Measurements from ENCODE around the gene CNKSR2. TPM values are rescaled to one million over a fixed set of nuclear protein-coding genes. Genes with fewer than 3 reads are reported as not detected.

CNKSR2 gene
- total and polyA plus RNA-seq, 2 experiments from 2014 or later: 13.9 to 40.9 TPM

DNA sequence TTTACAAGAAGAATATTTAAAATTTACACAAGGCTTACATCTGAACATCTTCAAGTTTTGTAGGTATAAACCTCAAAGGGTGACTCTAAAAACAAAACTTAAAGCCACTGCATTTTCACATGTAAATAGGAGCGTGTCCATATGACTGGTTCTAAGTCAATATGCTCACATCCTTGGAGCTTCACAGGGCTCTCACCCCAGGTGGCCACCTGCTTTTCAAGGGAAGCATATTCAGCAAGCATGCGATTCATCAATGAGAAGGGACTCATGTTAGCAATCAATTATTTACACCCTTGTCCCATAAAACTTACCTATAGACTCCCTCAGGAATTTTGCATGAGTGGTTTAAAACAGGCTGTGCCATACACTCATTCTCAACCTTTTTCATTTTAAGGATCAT lies 301.7 kb downstream of the CNKSR2 start:
- Histone ChIP-seq H4K20me1 (replicated peaks; ENCODE audit: insufficient read depth) (no peaks in the 10 kb centered on the region), H3K27ac (ENCODE audit: low read depth) (no peak overlapping the region), H3K79me2 (replicated peaks; ENCODE audit: insufficient read depth) (no peaks in the 10 kb centered on the region), H3K9me2 (ENCODE audit: insufficient read depth) (no peaks in the 10 kb centered on the region), H3K36me3 (ENCODE audit: insufficient read depth) (no peaks in the 10 kb centered on the region), H3F3A (replicated peaks; ENCODE audit: low read depth) (no peaks in the 10 kb centered on the region), H2AFZ (no peak overlapping the region), H3K4me3 (no peak overlapping the region), H3K4me2 (no peak overlapping the region), H3K27me3 (ENCODE audit: insufficient read depth) (no peaks in the 10 kb centered on the region), H3K4me1 (ENCODE audit: insufficient read depth) (no peaks in the 10 kb centered on the region)
- no peak for ATAC-seq
- peak; percentile 2 for DNase-seq (ENCODE audit: low spot score)
- TF ChIP-seq NANOG (IDR thresholded peaks at IDR 0.05; ENCODE audit: borderline replicate concordance): no peak
- no peak for TF ChIP-seq CREB1 (CRISPR knock-in tag; IDR thresholded peaks at IDR 0.05; ENCODE audit: low read depth)
- no peak for TF ChIP-seq POLR2AphosphoS5 (IDR thresholded peaks at IDR 0.05; ENCODE audit: low read depth)
- TF ChIP-seq, protein P1, sequence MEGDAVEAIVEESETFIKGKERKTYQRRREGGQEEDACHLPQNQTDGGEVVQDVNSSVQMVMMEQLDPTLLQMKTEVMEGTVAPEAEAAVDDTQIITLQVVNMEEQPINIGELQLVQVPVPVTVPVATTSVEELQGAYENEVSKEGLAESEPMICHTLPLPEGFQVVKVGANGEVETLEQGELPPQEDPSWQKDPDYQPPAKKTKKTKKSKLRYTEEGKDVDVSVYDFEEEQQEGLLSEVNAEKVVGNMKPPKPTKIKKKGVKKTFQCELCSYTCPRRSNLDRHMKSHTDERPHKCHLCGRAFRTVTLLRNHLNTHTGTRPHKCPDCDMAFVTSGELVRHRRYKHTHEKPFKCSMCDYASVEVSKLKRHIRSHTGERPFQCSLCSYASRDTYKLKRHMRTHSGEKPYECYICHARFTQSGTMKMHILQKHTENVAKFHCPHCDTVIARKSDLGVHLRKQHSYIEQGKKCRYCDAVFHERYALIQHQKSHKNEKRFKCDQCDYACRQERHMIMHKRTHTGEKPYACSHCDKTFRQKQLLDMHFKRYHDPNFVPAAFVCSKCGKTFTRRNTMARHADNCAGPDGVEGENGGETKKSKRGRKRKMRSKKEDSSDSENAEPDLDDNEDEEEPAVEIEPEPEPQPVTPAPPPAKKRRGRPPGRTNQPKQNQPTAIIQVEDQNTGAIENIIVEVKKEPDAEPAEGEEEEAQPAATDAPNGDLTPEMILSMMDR (conservative IDR thresholded peaks at IDR 0.05; ENCODE audit: low read depth in 2 of 2): no peak
- no peak for TF ChIP-seq ZNF114 (CRISPR knock-in tag; IDR thresholded peaks at IDR 0.05)
- TF ChIP-seq EZH2phosphoT487 (IDR thresholded peaks at IDR 0.05; ENCODE audit: unreplicated experiment): no peak
- TF ChIP-seq EZH2 (IDR thresholded peaks at IDR 0.05; ENCODE audit: low read depth, unreplicated experiment): no peak
- no peak overlapping the region for H3K4me3 Mint-ChIP-seq
- H3K9me3 Mint-ChIP-seq: no peaks in the 10 kb centered on the region
- H3K36me3 Mint-ChIP-seq (ENCODE audit: low read depth): no peaks in the 10 kb centered on the region
- no peak overlapping the region for H3K27ac Mint-ChIP-seq
- peaks cover 12% of the 10 kb centered on the region; the same call in 2 of the 3 replicates for H3K4me1 Mint-ChIP-seq
- peaks cover 4% of the 10 kb centered on the region for H3K27me3 Mint-ChIP-seq (ENCODE audit: insufficient read depth, low read depth, poor library complexity)

DNA sequence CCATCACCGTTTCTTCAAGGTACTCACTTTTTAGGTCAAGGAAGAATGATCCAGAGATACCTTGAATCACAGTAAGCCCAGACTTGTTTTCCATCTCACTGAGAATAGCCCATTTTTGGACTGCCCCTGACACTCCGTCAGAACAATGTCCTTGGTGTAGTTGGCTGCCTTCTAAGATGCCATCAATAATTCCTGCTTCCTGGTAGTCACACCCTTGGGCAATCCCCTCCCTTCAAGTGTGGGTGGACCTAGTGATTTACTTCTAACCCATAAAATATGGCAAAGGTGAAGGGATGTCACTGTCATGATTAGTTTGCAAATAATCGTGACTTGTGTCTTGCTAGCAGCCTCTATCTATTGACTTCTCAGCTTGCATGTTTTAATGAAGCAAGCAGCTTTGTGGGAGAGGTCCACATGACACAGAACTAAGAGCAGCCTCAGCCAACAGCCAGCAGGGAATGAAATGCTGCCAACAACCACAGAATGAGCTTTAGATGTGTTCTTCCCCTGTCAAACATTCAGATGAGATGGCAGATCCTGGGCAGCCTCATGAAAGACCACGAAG lies 303.9 kb downstream of the CNKSR2 start:
- Histone ChIP-seq H3K4me1 (ENCODE audit: insufficient read depth) (no peaks in the 10 kb centered on the region), H3K4me2 (no peak overlapping the region), H3K79me2 (replicated peaks; ENCODE audit: insufficient read depth) (no peaks in the 10 kb centered on the region), H4K20me1 (replicated peaks; ENCODE audit: insufficient read depth) (no peaks in the 10 kb centered on the region), H3K9me2 (ENCODE audit: insufficient read depth) (no peaks in the 10 kb centered on the region), H3K36me3 (ENCODE audit: insufficient read depth) (no peaks in the 10 kb centered on the region), H3F3A (replicated peaks; ENCODE audit: low read depth) (no peaks in the 10 kb centered on the region), H2AFZ (no peak overlapping the region), H3K27ac (ENCODE audit: low read depth) (no peak overlapping the region), H3K4me3 (no peak overlapping the region), H3K27me3 (ENCODE audit: insufficient read depth) (no peaks in the 10 kb centered on the region)
- Mint-ChIP-seq H3K27ac (no peak overlapping the region), H3K36me3 (ENCODE audit: low read depth) (no peaks in the 10 kb centered on the region), H3K9me3 (no peaks in the 10 kb centered on the region), H3K27me3 (ENCODE audit: insufficient read depth, low read depth, poor library complexity) (peaks cover 4% of the 10 kb centered on the region), H3K4me3 (no peak overlapping the region), H3K4me1 (peaks cover 12% of the 10 kb centered on the region; the same call in 2 of the 3 replicates)
- ATAC-seq (no peak), DNase-seq (ENCODE audit: low spot score) (no peak)
- TF ChIP-seq, protein P2, sequence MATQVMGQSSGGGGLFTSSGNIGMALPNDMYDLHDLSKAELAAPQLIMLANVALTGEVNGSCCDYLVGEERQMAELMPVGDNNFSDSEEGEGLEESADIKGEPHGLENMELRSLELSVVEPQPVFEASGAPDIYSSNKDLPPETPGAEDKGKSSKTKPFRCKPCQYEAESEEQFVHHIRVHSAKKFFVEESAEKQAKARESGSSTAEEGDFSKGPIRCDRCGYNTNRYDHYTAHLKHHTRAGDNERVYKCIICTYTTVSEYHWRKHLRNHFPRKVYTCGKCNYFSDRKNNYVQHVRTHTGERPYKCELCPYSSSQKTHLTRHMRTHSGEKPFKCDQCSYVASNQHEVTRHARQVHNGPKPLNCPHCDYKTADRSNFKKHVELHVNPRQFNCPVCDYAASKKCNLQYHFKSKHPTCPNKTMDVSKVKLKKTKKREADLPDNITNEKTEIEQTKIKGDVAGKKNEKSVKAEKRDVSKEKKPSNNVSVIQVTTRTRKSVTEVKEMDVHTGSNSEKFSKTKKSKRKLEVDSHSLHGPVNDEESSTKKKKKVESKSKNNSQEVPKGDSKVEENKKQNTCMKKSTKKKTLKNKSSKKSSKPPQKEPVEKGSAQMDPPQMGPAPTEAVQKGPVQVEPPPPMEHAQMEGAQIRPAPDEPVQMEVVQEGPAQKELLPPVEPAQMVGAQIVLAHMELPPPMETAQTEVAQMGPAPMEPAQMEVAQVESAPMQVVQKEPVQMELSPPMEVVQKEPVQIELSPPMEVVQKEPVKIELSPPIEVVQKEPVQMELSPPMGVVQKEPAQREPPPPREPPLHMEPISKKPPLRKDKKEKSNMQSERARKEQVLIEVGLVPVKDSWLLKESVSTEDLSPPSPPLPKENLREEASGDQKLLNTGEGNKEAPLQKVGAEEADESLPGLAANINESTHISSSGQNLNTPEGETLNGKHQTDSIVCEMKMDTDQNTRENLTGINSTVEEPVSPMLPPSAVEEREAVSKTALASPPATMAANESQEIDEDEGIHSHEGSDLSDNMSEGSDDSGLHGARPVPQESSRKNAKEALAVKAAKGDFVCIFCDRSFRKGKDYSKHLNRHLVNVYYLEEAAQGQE (IDR thresholded peaks at IDR 0.05; ENCODE audit: unreplicated experiment): no peak
- no peak for TF ChIP-seq JUNB (IDR thresholded peaks at IDR 0.05; ENCODE audit: unreplicated experiment)
- TF ChIP-seq POLR2AphosphoS5 (IDR thresholded peaks at IDR 0.05; ENCODE audit: low read depth): no peak
- no peak for TF ChIP-seq NANOG (IDR thresholded peaks at IDR 0.05; ENCODE audit: borderline replicate concordance)
- no peak for TF ChIP-seq ZNF114 (CRISPR knock-in tag; IDR thresholded peaks at IDR 0.05)
- TF ChIP-seq, protein P3, sequence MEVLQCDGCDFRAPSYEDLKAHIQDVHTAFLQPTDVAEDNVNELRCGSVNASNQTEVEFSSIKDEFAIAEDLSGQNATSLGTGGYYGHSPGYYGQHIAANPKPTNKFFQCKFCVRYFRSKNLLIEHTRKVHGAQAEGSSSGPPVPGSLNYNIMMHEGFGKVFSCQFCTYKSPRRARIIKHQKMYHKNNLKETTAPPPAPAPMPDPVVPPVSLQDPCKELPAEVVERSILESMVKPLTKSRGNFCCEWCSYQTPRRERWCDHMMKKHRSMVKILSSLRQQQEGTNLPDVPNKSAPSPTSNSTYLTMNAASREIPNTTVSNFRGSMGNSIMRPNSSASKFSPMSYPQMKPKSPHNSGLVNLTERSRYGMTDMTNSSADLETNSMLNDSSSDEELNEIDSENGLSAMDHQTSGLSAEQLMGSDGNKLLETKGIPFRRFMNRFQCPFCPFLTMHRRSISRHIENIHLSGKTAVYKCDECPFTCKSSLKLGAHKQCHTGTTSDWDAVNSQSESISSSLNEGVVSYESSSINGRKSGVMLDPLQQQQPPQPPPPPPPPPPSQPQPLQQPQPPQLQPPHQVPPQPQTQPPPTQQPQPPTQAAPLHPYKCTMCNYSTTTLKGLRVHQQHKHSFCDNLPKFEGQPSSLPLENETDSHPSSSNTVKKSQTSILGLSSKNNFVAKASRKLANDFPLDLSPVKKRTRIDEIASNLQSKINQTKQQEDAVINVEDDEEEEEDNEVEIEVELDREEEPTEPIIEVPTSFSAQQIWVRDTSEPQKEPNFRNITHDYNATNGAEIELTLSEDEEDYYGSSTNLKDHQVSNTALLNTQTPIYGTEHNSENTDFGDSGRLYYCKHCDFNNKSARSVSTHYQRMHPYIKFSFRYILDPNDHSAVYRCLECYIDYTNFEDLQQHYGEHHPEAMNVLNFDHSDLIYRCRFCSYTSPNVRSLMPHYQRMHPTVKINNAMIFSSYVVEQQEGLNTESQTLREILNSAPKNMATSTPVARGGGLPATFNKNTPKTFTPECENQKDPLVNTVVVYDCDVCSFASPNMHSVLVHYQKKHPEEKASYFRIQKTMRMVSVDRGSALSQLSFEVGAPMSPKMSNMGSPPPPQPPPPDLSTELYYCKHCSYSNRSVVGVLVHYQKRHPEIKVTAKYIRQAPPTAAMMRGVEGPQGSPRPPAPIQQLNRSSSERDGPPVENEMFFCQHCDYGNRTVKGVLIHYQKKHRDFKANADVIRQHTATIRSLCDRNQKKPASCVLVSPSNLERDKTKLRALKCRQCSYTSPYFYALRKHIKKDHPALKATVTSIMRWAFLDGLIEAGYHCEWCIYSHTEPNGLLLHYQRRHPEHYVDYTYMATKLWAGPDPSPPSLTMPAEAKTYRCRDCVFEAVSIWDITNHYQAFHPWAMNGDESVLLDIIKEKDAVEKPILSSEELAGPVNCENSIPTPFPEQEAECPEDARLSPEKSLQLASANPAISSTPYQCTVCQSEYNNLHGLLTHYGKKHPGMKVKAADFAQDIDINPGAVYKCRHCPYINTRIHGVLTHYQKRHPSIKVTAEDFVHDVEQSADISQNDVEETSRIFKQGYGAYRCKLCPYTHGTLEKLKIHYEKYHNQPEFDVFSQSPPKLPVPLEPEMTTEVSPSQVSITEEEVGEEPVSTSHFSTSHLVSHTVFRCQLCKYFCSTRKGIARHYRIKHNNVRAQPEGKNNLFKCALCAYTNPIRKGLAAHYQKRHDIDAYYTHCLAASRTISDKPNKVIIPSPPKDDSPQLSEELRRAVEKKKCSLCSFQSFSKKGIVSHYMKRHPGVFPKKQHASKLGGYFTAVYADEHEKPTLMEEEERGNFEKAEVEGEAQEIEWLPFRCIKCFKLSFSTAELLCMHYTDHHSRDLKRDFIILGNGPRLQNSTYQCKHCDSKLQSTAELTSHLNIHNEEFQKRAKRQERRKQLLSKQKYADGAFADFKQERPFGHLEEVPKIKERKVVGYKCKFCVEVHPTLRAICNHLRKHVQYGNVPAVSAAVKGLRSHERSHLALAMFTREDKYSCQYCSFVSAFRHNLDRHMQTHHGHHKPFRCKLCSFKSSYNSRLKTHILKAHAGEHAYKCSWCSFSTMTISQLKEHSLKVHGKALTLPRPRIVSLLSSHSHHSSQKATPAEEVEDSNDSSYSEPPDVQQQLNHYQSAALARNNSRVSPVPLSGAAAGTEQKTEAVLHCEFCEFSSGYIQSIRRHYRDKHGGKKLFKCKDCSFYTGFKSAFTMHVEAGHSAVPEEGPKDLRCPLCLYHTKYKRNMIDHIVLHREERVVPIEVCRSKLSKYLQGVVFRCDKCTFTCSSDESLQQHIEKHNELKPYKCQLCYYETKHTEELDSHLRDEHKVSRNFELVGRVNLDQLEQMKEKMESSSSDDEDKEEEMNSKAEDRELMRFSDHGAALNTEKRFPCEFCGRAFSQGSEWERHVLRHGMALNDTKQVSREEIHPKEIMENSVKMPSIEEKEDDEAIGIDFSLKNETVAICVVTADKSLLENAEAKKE (CRISPR knock-in tag; IDR thresholded peaks at IDR 0.05): no peak
